ENCODE results near the gene ZSWIM5.

DNA sequence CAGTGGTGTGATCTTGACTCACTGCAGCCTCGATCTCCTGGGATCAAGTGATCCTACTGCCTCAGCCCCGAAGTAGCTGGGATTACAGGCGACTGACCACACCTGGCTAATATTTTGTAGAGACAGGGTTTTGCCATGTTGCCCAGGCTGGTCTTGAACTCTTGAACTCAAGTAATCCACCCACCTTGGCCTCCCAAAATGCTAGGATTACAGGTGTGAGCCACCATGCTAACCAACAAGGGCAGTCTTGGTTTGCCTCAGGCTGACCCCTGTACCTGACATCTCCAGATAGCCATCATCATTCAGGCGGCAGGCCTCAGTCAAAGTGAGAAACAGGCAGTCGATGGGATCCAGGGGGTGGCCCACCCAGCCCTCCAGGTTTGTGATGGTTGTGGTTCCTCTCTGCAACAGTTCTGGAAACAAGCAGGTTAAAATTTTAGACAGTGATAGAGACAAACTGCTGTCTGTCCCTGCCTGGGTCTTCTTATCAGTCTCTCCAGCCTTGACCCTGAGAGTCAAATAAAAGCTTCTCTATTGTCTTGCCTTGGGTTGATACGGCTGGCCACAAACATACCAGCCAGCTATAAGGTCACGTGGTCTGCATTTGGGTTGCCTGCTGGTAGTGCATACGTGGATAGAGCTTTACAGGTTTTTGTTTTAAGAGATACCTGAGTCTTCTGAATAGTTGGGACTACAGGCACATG is 167.6 kb downstream of the ZSWIM5 start:
- TF ChIP-seq EZH2 (IDR thresholded peaks at IDR 0.05; ENCODE audit: borderline replicate concordance) (no peak), EZH2phosphoT487 (IDR thresholded peaks at IDR 0.05; ENCODE audit: low read depth, severe bottlenecking, unreplicated experiment) (no peak)
- TF ChIP-seq, protein P1, sequence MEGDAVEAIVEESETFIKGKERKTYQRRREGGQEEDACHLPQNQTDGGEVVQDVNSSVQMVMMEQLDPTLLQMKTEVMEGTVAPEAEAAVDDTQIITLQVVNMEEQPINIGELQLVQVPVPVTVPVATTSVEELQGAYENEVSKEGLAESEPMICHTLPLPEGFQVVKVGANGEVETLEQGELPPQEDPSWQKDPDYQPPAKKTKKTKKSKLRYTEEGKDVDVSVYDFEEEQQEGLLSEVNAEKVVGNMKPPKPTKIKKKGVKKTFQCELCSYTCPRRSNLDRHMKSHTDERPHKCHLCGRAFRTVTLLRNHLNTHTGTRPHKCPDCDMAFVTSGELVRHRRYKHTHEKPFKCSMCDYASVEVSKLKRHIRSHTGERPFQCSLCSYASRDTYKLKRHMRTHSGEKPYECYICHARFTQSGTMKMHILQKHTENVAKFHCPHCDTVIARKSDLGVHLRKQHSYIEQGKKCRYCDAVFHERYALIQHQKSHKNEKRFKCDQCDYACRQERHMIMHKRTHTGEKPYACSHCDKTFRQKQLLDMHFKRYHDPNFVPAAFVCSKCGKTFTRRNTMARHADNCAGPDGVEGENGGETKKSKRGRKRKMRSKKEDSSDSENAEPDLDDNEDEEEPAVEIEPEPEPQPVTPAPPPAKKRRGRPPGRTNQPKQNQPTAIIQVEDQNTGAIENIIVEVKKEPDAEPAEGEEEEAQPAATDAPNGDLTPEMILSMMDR (IDR thresholded peaks at IDR 0.05; ENCODE audit: poor library complexity) = no peak

All from hepatocyte (in vitro differentiated cells).